SJSA1 (cell line): Measurements from ENCODE around the gene RBM6. TPM values are rescaled to one million over a fixed set of nuclear protein-coding genes. Genes with fewer than 3 reads are reported as not detected.

ENCODE experiments used
- DNase-seq, 2 experiments: peaks; one replicate each; pipeline ENCODE4 v3.0.0-alpha.2; 2015 to 2020; ENCODE audit warnings: low spot score in 2 of 2, low read depth in 1 of 2
- H3K27ac ChIP-seq: fragments of 250-450 bp; sonication (Bioruptor Pico); 2 replicates; pipeline ENCODE4 v1.5.1; 2020; ENCODE audit warnings: mild to moderate bottlenecking, moderate library complexity
- H3K27me3 ChIP-seq: fragments of 250-450 bp; sonication (Bioruptor Pico); replicated peaks from 2 replicates; pipeline ENCODE4 v1.5.1; 2020; ENCODE audit warnings: mild to moderate bottlenecking, moderate library complexity
- H3K36me3 ChIP-seq: fragments of 250-450 bp; sonication (Bioruptor Pico); 2 replicates; pipeline ENCODE4 v1.5.1; 2020; ENCODE audit warnings: mild to moderate bottlenecking
- H3K4me1 ChIP-seq: fragments of 250-450 bp; sonication (Bioruptor Pico); replicated peaks from 2 replicates; pipeline ENCODE4 v1.6.1; 2021; ENCODE audit warnings: mild to moderate bottlenecking
- H3K4me3 ChIP-seq: fragments of 250-450 bp; sonication (Bioruptor Pico); 2 replicates; pipeline ENCODE4 v1.5.1; 2020; ENCODE audit warnings: mild to moderate bottlenecking
- H3K9me3 ChIP-seq: fragments of 250-450 bp; sonication (Bioruptor Pico); replicated peaks from 2 replicates; pipeline ENCODE4 v1.5.1; 2020; ENCODE audit warnings: mild to moderate bottlenecking
- total RNA-seq: library from RNA; depleted of rRNA; stranded (reverse); fragments of >200 nt; shearing (Covaris generic); gene quantifications from 2 replicates; pipeline ENCODE4 v1.2.3, GENCODE V29; 2014; rRNA removed

Gene RBM6
- total RNA-seq, 1 experiment from 2014 or later, result 38.8 TPM

DNA sequence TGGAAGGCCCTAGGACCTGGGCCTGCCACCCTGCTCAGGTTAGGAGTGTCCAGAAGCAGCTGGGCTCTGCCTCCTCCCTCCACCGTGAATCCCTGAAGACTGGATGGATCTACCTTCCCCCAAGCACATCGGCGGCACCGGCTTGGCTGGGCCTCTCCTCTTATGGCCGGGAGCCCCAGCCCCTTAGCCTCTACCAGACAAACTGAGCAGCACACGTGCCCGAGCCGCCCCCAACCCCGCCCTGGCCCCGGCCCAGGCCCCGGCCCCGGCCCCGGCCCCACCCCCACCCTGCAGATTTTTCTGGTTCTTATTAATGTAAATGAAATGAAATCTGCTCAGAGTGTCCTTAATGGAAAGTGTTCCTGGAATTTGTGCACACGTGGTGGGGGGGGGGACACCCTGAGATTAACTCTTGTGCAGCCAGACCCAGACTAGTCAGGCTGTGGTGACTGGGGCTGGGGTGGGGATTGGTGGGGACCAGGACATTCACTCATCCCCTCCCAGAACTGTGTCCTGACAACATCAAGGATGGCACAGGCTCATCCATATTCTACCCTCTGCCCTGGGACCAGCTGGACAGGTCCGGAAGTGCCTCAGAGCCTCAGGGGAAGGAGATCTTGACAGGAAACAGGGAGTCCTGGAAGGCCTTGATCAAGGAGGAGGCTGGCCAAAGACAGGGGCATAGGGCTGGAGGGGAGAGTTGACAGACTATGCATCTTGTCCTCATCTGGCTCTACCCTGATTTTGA, 184.3 kb downstream of the RBM6 start:
- no peaks in the 10 kb centered on the region for H3K27me3 ChIP-seq
- no peaks in the 10 kb centered on the region for H3K4me1 ChIP-seq
- H3K36me3 ChIP-seq, result peaks cover 30% of the 10 kb centered on the region
- H3K27ac ChIP-seq, result no peak overlapping the region
- H3K4me3 ChIP-seq, result no peak overlapping the region
- H3K9me3 ChIP-seq, result no peaks in the 10 kb centered on the region
- DNase-seq, result no peak

DNA sequence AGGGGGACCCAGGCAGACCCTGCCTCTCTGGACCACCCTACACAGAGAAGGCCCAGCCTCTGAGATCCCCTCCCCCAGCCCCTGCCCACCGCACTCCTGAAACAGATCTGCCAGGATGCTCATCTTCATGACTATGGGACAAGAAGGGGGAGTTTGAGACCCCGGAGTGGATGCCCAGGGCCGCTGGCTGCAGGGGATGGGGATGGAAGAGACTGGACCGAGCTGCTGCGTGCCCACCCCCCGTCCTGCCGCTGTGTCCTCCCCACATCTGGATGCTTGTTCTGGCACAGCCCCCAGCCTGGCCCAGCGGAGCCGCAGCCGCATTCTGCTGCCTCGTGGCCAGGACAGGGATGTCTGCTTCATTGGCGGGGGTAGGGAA, 184.8 kb downstream of the RBM6 start:
- Histone ChIP-seq H3K9me3 (no peaks in the 10 kb centered on the region), H3K36me3 (peaks cover 26% of the 10 kb centered on the region), H3K27me3 (no peaks in the 10 kb centered on the region), H3K27ac (no peak overlapping the region), H3K4me3 (no peak overlapping the region), H3K4me1 (no peaks in the 10 kb centered on the region)
- DNase-seq, result no peak

DNA sequence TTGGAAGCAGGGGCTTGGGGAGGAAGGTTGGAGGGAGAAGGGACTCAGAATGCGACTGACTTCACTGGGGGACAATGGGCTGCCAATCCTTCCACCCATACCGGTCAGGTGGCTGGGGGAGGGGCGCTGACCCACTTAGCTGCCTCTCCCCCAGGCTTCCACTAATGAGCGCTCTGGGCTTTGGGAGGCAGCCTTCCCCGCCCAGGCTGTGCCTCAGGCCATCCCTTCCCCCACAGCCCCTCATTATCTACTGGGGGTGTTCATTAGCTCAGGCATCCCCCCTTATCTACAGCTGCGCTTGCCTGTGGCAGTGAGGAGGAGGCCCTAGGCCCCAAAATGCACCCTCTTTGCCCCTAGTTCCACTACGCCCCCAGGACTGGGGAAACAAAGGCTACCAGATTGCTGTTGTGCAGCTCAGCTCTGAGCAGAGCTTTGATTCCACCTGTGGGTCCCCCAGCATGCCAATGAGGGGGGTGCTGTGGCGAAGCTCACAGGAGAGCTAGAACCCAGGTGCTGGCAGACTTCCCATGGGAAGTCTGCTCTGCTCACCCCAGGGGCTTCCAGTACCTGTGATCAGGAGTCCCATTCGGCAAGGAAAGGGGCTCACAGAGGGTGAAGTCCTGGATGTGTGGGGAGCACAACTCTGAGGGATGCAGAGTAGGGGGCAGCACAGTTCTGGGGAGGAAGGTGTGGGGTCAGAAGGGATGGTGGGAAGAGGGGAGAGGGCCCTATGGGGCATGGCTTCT, 185.8 kb downstream of the RBM6 start:
- H3K4me1 ChIP-seq, result no peaks in the 10 kb centered on the region
- no peak overlapping the region for H3K4me3 ChIP-seq
- H3K9me3 ChIP-seq, result no peaks in the 10 kb centered on the region
- no peaks in the 10 kb centered on the region for H3K27me3 ChIP-seq
- H3K27ac ChIP-seq, result no peak overlapping the region
- H3K36me3 ChIP-seq, result peaks cover 17% of the 10 kb centered on the region
- DNase-seq, result no peak

DNA sequence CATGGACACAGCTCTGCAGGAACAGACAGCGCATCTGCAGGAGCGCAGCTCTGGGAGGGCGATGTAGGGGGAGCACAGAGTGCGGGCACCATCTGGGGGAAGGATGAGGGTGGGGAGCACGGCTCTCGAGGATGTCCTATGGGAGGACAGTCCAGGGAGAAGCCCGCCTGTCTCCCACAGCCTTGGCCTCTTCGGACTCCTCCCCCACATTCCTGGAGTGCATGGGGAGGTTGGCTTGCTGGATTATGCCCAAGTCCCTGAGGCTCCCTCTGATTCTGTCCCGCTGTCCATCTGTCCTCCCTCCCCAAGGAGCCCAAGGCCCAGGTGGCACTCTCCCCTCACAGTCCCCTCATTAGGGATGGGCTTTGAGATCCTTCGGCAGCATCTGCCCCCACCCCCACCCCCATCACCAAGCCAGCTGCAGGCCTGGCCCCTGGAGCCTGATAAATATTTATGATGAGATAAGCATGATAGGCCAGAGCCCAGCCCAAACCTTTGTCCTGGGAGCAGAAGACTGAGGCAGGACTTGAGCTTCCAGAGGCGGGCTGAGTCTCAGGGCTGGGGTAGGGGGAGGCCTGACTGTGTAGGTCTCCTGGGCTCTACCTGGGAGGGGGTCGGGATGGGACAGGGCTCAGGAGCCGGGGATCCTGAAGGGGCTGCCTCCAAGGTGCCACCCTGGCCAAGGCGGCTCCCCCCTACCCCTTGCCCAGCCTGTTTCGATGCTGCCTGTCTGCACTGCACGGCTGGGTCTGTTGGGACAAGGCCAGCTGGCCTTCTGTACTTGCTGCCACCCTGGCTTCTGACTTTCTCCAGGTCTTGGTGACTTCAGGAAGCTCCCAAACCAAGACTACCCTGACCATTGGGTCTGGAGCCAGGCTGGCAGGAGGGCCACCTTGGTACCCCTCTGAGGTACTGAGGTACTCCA, 186.6 kb downstream of the RBM6 start:
- Histone ChIP-seq H3K27me3 (no peaks in the 10 kb centered on the region), H3K9me3 (no peaks in the 10 kb centered on the region), H3K4me1 (no peaks in the 10 kb centered on the region), H3K4me3 (no peak overlapping the region), H3K36me3 (peaks cover 9% of the 10 kb centered on the region), H3K27ac (no peak overlapping the region)
- no peak for DNase-seq

Other genes starting within 250 kb of the RBM6 start
- gene AMIGO3, start 220.5 kb upstream of the RBM6 start, total RNA-seq, result 4.0 and 4.3 TPM in 2 replicates
- 26.5 and 32.2 TPM in 2 replicates for gene GMPPB, start 216.2 kb upstream of the RBM6 start, total RNA-seq
- gene IP6K1, start 153.6 kb upstream of the RBM6 start, total RNA-seq, result 17.5 and 22.5 TPM in 2 replicates
- not detected in 2 replicates for gene CDHR4, start 140.3 kb upstream of the RBM6 start, total RNA-seq
- gene INKA1, start 136.9 kb upstream of the RBM6 start, total RNA-seq, result 0.56 and 1.3 TPM in 2 replicates
- gene UBA7, start 126.2 kb upstream of the RBM6 start, total RNA-seq, result 11.7 and 24.8 TPM in 2 replicates
- gene TRAIP, start 83.6 kb upstream of the RBM6 start, total RNA-seq, result 3.0 and 9.3 TPM in 2 replicates
- gene CAMKV, start 70.2 kb upstream of the RBM6 start, total RNA-seq, result not detected in 2 replicates
- gene MST1R, start 36.3 kb upstream of the RBM6 start, total RNA-seq, result not detected in 2 replicates
- 7.6 and 7.8 TPM in 2 replicates for gene MON1A, start 10.3 kb upstream of the RBM6 start, total RNA-seq
- gene RBM5, start 148.8 kb downstream of the RBM6 start, total RNA-seq, result 65.3 and 84.6 TPM in 2 replicates
- gene SEMA3F, start 215.2 kb downstream of the RBM6 start, total RNA-seq, result 0.58 and 1.9 TPM in 2 replicates